ENCODE results near the gene IGF2BP3. TPM values are rescaled to one million over a fixed set of nuclear protein-coding genes. Genes with fewer than 3 reads are reported as not detected.
"Not testable (repeated sequence)": the region's sequence is repeated elsewhere in the genome, so short reads cannot be mapped to it uniquely, and the experiment has no call there.

Gene IGF2BP3
- total RNA-seq, 2 donors from 2014 or later = 0.15 to 0.60 TPM

GRCh38 chr7:23434147-23434917 lies 36.0 kb downstream of the IGF2BP3 start:
- no peak for ATAC-seq
- DNase-seq = no peak
- intact Hi-C loops (cut with DNase I) = no loop called here

GRCh38 chr7:23431702-23432199 lies 38.5 kb downstream of the IGF2BP3 start:
- intact Hi-C loops (cut with DNase I) = no loop called here
- ATAC-seq (no peak), DNase-seq (no peak)

GRCh38 chr7:23430893-23431259 lies 39.4 kb downstream of the IGF2BP3 start:
- ATAC-seq (no peak), DNase-seq (no peak)
- intact Hi-C loops (cut with DNase I) = no loop called here

GRCh38 chr7:23426876-23427275 lies 43.4 kb downstream of the IGF2BP3 start:
- no peak for ATAC-seq
- DNase-seq = no peak
- intact Hi-C loops (cut with DNase I) = no loop called here

- DNase-seq = no peak
- intact Hi-C loops (cut with DNase I) = no loop called here
- ATAC-seq = peak in 1 of 2 donors; percentile 74
These were observed 47.4 kb downstream of the IGF2BP3 start for GRCh38 chr7:23422909-23423308.

- no peak for ATAC-seq
- intact Hi-C loops (cut with DNase I) = no loop called here
- no peak for DNase-seq
These were observed 47.9 kb downstream of the IGF2BP3 start for GRCh38 chr7:23422384-23422783.

- no peak for ATAC-seq
- no peak for DNase-seq
- intact Hi-C loops (cut with DNase I) = no loop called here
These were observed 50.4 kb downstream of the IGF2BP3 start for GRCh38 chr7:23419845-23420244.

- intact Hi-C loops (cut with DNase I) = no loop called here
- no peak for ATAC-seq
- DNase-seq = no peak
These were observed 51.1 kb downstream of the IGF2BP3 start for GRCh38 chr7:23419160-23419559.

GRCh38 chr7:23418046-23418445 lies 52.2 kb downstream of the IGF2BP3 start:
- DNase-seq = no peak
- intact Hi-C loops (cut with DNase I) = no loop called here
- ATAC-seq = no peak

- no peak for ATAC-seq
- intact Hi-C loops (cut with DNase I) = no loop called here
These were observed 55.1 kb downstream of the IGF2BP3 start for GRCh38 chr7:23415198-23415597.

GRCh38 chr7:23410446-23411183 lies 59.7 kb downstream of the IGF2BP3 start:
- no peak for ATAC-seq
- intact Hi-C loops (cut with DNase I) = no loop called here
- no peak for DNase-seq

More at GRCh38 chr7:23415198-23415597, 55.1 kb downstream of the IGF2BP3 start:
- no peak for DNase-seq

GRCh38 chr7:23406564-23406963 lies 63.7 kb downstream of the IGF2BP3 start:
- ATAC-seq; intact Hi-C loops (cut with DNase I); DNase-seq: not testable (repeated sequence)

GRCh38 chr7:23405240-23405618 lies 65.1 kb downstream of the IGF2BP3 start:
- intact Hi-C loops (cut with DNase I) = no loop called here
- ATAC-seq (no peak), DNase-seq (no peak)

- intact Hi-C loops (cut with DNase I) = no loop called here
- DNase-seq (no peak), ATAC-seq (no peak)
These were observed 65.6 kb downstream of the IGF2BP3 start for GRCh38 chr7:23404546-23405239.

- ATAC-seq (no peak), DNase-seq (no peak)
- intact Hi-C loops (cut with DNase I) = no loop called here
These were observed 66.3 kb downstream of the IGF2BP3 start for GRCh38 chr7:23403970-23404369.

- ATAC-seq; intact Hi-C loops (cut with DNase I); DNase-seq: not testable (repeated sequence)
These were observed 72.2 kb downstream of the IGF2BP3 start for GRCh38 chr7:23398090-23398489.

- ATAC-seq = no peak
- DNase-seq = no peak
- intact Hi-C loops (cut with DNase I) = no loop called here
These were observed 73.0 kb downstream of the IGF2BP3 start for GRCh38 chr7:23397241-23397640.

- DNase-seq (no peak), ATAC-seq (no peak)
- intact Hi-C loops (cut with DNase I) = no loop called here
These were observed 73.9 kb downstream of the IGF2BP3 start for GRCh38 chr7:23396222-23397015.

GRCh38 chr7:23394488-23395171 lies 75.7 kb downstream of the IGF2BP3 start:
- ATAC-seq = no peak
- intact Hi-C loops (cut with DNase I) = no loop called here

More at GRCh38 chr7:23394488-23395171, 75.7 kb downstream of the IGF2BP3 start:
- no peak for DNase-seq

Measured in left cardiac atrium (tissue), 4 donors.